Activated naive CD4-positive, alpha-beta T cell (primary cell): ENCODE measurements around the gene B3GNT3.

Experiments used
- DNase-seq, 4 experiments: peaks; one replicate each; lab custom pipeline; 2025; lab: John Stamatoyannopoulos, UW

The B3GNT3 gene

GRCh38 chr19:17859533-17860330, 64.8 kb downstream of the B3GNT3 start, which contains the start of gene RPL18A:
Gene RPL18A, plus strand, starts transcription at chr19:17859910. Its CDS starts 47 bp downstream, at chr19:17859957.
- DNase-seq: peak; percentile 93 to 98 (median 96)

GRCh38 chr19:17860331-17860992, 65.5 kb downstream of the B3GNT3 start:
- DNase-seq: no peak

GRCh38 chr19:17860993-17861360, 66.0 kb downstream of the B3GNT3 start:
- DNase-seq: no peak

GRCh38 chr19:17861542-17862402, 66.8 kb downstream of the B3GNT3 start:
- DNase-seq: no peak

GRCh38 chr19:17862711-17863519, 68.0 kb downstream of the B3GNT3 start:
- no peak for DNase-seq
